ENCODE measurements around the gene MBOAT7. TPM values are rescaled to one million over a fixed set of nuclear protein-coding genes. Genes with fewer than 3 reads are reported as not detected.

MBOAT7 gene
- total RNA-seq, 1 donor from 2014 or later = 99.1 TPM

GRCh38 chr19:54169149-54169740 is 20.1 kb downstream of the MBOAT7 start:
- TF ChIP-seq CTCF (IDR thresholded peaks at IDR 0.05; ENCODE audit: unreplicated experiment) = no peak
- peaks cover 11% of the 10 kb centered on the region for H3K4me1 Mint-ChIP-seq (ENCODE audit: low read depth)
- no peaks in the 10 kb centered on the region for H3K9me3 Mint-ChIP-seq (ENCODE audit: low read depth)
- peaks cover 4% of the 10 kb centered on the region for H3K27me3 Mint-ChIP-seq
- H3K4me3 Mint-ChIP-seq (ENCODE audit: low read depth) = no peak overlapping the region
- DNase-seq (ENCODE audit: low spot score, unreplicated experiment) = no peak
- H3K36me3 Mint-ChIP-seq (ENCODE audit: insufficient read depth) = peaks cover 10% of the 10 kb centered on the region
- H3K27ac Mint-ChIP-seq = no peak overlapping the region

DNA sequence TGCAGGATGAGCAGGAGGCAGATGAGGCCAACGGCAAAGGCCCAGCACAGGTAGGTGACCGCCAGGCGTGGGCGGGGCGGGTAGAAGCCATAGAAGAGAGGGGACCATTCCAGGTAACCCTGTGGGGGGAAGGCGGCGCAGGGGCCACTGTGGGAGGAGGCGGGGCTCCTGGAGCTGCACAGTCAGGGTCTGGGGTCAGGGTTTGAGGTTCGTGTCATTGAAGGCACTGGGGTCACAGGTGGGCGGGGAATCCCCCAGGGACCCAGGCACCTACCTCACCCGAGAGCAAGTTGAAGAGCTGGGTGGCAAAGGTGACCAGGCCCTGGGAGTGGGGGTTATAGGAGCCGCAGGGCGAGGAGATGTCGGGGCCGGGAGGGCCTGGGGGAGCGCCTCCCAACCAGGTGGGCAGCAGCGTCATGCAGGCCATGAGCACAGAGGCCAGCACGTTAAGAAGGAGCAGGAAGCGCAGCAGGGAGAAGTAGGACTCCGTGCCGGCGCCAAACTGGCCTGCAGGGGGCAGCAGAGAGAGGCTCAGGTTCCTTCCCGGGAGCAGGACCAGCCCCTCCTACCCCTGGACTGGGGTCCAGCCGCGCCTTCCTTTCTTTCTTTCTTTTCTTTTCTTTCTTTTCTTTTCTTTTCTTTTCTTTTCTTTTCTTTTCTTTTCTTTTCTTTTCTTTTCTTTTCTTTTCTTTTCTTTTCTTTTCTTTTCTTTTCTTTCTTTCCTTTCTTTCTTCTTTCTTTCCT is 21.0 kb downstream of the MBOAT7 start:
- Mint-ChIP-seq H3K27ac (peak overlapping the region; percentile 67), H3K36me3 (ENCODE audit: insufficient read depth) (peaks cover 10% of the 10 kb centered on the region), H3K4me1 (ENCODE audit: low read depth) (peaks cover 11% of the 10 kb centered on the region), H3K27me3 (peaks cover 6% of the 10 kb centered on the region), H3K4me3 (ENCODE audit: low read depth) (no peak overlapping the region), H3K9me3 (ENCODE audit: low read depth) (no peaks in the 10 kb centered on the region)
- DNase-seq (ENCODE audit: low spot score, unreplicated experiment) = peak; percentile 92
- peak; percentile 86 for TF ChIP-seq CTCF (IDR thresholded peaks at IDR 0.05; ENCODE audit: unreplicated experiment)

DNA sequence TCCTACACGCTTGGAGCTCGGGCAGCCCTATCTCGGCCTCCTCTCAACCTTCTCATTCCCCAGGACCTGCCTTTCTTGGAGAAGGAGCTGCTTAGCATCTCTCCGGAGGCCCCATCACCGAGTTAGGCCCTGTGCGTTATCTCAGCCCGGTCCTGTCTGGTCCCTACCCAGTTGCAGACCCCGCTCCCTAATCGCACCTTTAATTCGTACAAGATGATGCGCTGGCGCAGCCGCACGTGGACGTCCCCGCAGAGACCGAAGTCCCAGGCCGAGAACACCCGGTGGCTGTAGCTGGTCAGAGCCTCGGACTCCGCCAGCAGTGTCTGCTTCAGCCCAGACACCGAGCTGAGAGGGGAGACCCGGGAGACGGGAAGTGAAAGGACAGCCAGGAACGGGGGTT is 24.2 kb downstream of the MBOAT7 start:
- no peak for DNase-seq (ENCODE audit: low spot score, unreplicated experiment)
- Mint-ChIP-seq H3K36me3 (ENCODE audit: insufficient read depth) (peaks cover 12% of the 10 kb centered on the region), H3K27me3 (peaks cover 12% of the 10 kb centered on the region), H3K4me3 (ENCODE audit: low read depth) (no peak overlapping the region), H3K27ac (no peak overlapping the region), H3K4me1 (ENCODE audit: low read depth) (peaks cover 16% of the 10 kb centered on the region), H3K9me3 (ENCODE audit: low read depth) (no peaks in the 10 kb centered on the region)
- no peak for TF ChIP-seq CTCF (IDR thresholded peaks at IDR 0.05; ENCODE audit: unreplicated experiment)

GRCh38 chr19:54164369-54165068 is 24.9 kb downstream of the MBOAT7 start:
- no peak for TF ChIP-seq CTCF (IDR thresholded peaks at IDR 0.05; ENCODE audit: unreplicated experiment)
- Mint-ChIP-seq H3K4me3 (ENCODE audit: low read depth) (no peak overlapping the region), H3K27ac (peak overlapping the region; percentile 86), H3K4me1 (ENCODE audit: low read depth) (peaks cover 21% of the 10 kb centered on the region), H3K27me3 (peaks cover 12% of the 10 kb centered on the region), H3K36me3 (ENCODE audit: insufficient read depth) (peaks cover 9% of the 10 kb centered on the region), H3K9me3 (ENCODE audit: low read depth) (no peaks in the 10 kb centered on the region)
- DNase-seq (ENCODE audit: low spot score, unreplicated experiment) = peak; percentile 49

DNA sequence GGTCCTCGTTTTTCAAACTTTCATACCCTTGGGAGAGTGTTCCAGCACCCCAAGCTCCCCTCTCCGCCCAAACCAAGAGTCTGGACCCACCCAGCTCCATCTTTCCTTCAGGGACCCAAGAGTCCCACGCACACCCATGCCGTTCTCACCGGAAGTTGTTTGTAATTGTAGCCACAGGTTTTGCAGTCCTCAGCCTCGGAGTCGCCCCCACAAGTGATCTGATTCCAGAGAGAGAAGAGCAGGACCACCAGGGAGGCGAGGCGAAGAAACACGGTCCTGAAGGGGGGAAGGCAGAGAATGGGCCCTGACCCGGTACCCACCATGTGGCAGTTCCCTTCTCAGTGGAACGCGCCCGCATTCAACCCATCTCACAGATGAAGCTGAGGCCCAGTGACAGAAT is 26.5 kb downstream of the MBOAT7 start:
- H3K9me3 Mint-ChIP-seq (ENCODE audit: low read depth) = no peaks in the 10 kb centered on the region
- H3K27ac Mint-ChIP-seq = peak overlapping the region; percentile 81
- TF ChIP-seq CTCF (IDR thresholded peaks at IDR 0.05; ENCODE audit: unreplicated experiment) = no peak
- H3K4me1 Mint-ChIP-seq (ENCODE audit: low read depth) = peaks cover 27% of the 10 kb centered on the region
- H3K4me3 Mint-ChIP-seq (ENCODE audit: low read depth) = peak overlapping the region; percentile 22
- H3K27me3 Mint-ChIP-seq = peaks cover 12% of the 10 kb centered on the region
- no peak for DNase-seq (ENCODE audit: low spot score, unreplicated experiment)
- peaks cover 12% of the 10 kb centered on the region for H3K36me3 Mint-ChIP-seq (ENCODE audit: insufficient read depth)
